CD14-positive monocyte (primary cell): ENCODE results near the gene ZXDC. TPM values are rescaled to one million over a fixed set of nuclear protein-coding genes. Genes with fewer than 3 reads are reported as not detected.

Experiments
- DNase-seq, 3 donors: peaks; one replicate each; pipeline ENCODE4 v3.0.0-alpha.2; 2011 to 2022
- H2AFZ ChIP-seq: 2 replicates; pipeline ENCODE4 v1.6.0; 2012; ENCODE audit warnings: mild to moderate bottlenecking, low read depth, low read length, inconsistent platforms; ENCODE audit not compliant: insufficient read depth, poor library complexity, severe bottlenecking
- H3K27ac ChIP-seq, 2 donors: 1 replicate in 1 of 2; 2 replicates in 1 of 2; pipeline ENCODE4 v1.5.1; 2012 to 2013; ENCODE audit warnings: low read length in 2 of 2, control low read depth in 1 of 2, inconsistent platforms in 1 of 2, low read depth in 1 of 2, mild to moderate bottlenecking in 1 of 2
- H3K27me3 ChIP-seq, 2 donors: one replicate each; pipeline versions ENCODE4 v1.6.0 to v1.6.1; 2011 to 2013; ENCODE audit warnings: low read length in 2 of 2; ENCODE audit not compliant: control insufficient read depth in 2 of 2, insufficient read depth in 2 of 2
- H3K36me3 ChIP-seq, 2 donors: replicated peaks in 1 of 2; 1 replicate in 1 of 2; 2 replicates in 1 of 2; pipeline versions ENCODE4 v1.5.1 to v1.6.1; 2012 to 2013; ENCODE audit warnings: low read length in 2 of 2, control low read depth in 1 of 2, inconsistent platforms in 1 of 2, mild to moderate bottlenecking in 1 of 2; ENCODE audit not compliant: insufficient read depth in 2 of 2, control insufficient read depth in 1 of 2
- H3K4me1 ChIP-seq, 2 donors: 1 replicate in 1 of 2; 2 replicates in 1 of 2; pipeline versions ENCODE4 v1.5.1 to v1.6.1; 2012 to 2013; ENCODE audit warnings: low read length in 2 of 2, control low read depth in 1 of 2, inconsistent platforms in 1 of 2, mild to moderate bottlenecking in 1 of 2, moderate library complexity in 1 of 2; ENCODE audit not compliant: insufficient read depth in 2 of 2, control insufficient read depth in 1 of 2
- H3K4me2 ChIP-seq: replicated peaks from 2 replicates; pipeline ENCODE3; 2012; ENCODE audit warnings: low read length, moderate library complexity, mild to moderate bottlenecking; ENCODE audit not compliant: poor library complexity, severe bottlenecking; ENCODE audit errors: extremely low read depth
- H3K4me3 ChIP-seq, 3 experiments: fragments of 200-600 bp in 1 of 3; sonication (generic) in 1 of 3; replicated peaks in 1 of 3; 1 replicate in 2 of 3; 2 replicates in 1 of 3; pipeline ENCODE4 v1.5.1; 2011 to 2013; ENCODE audit warnings: low read length in 3 of 3, mild to moderate bottlenecking in 3 of 3, control low read depth in 2 of 3, low read depth in 2 of 3, inconsistent platforms in 1 of 3, moderate library complexity in 1 of 3
- H3K79me2 ChIP-seq: 2 replicates; pipeline ENCODE4 v1.6.0; 2012; ENCODE audit warnings: mild to moderate bottlenecking, control low read depth, inconsistent platforms, low read length, moderate library complexity; ENCODE audit not compliant: insufficient read depth
- H3K9ac ChIP-seq: 2 replicates; pipeline ENCODE4 v1.6.0; 2017; ENCODE audit warnings: low read length, mild to moderate bottlenecking; ENCODE audit not compliant: insufficient read depth, poor library complexity, severe bottlenecking
- H3K9me3 ChIP-seq, 2 donors: replicated peaks in 1 of 2; 1 replicate in 1 of 2; 2 replicates in 1 of 2; pipeline versions ENCODE4 v1.5.1 to v1.6.1; 2012 to 2013; ENCODE audit warnings: low read length in 2 of 2, control low read depth in 1 of 2; ENCODE audit not compliant: control insufficient read depth in 1 of 2, insufficient read depth in 1 of 2
- H4K20me1 ChIP-seq: 2 replicates; pipeline ENCODE4 v1.6.0; 2012; ENCODE audit warnings: mild to moderate bottlenecking, low read length, control low read depth, moderate library complexity; ENCODE audit not compliant: insufficient read depth
- H3K27ac Mint-ChIP-seq, 7 donors: one replicate each; pipeline ENCODE4 v1.8.0; 2020; ENCODE audit warnings: mild to moderate bottlenecking in 7 of 7, mixed read lengths in 7 of 7, moderate library complexity in 6 of 7, inconsistent platforms in 2 of 7
- H3K27me3 Mint-ChIP-seq, 3 donors: one replicate each; pipeline ENCODE4 v1.8.0; 2021 to 2022; ENCODE audit warnings: low read depth in 3 of 3, mild to moderate bottlenecking in 3 of 3, mixed read lengths in 3 of 3, moderate library complexity in 3 of 3, inconsistent platforms in 1 of 3
- H3K36me3 Mint-ChIP-seq, 2 donors: one replicate each; pipeline ENCODE4 v1.8.0; 2020; ENCODE audit warnings: mixed read lengths in 2 of 2, inconsistent platforms in 1 of 2, mild to moderate bottlenecking in 1 of 2
- H3K4me1 Mint-ChIP-seq: one replicate; pipeline ENCODE4 v1.8.0; 2020; ENCODE audit warnings: mild to moderate bottlenecking, mixed read lengths
- H3K4me3 Mint-ChIP-seq, 2 donors: one replicate each; pipeline ENCODE4 v1.8.0; 2020; ENCODE audit warnings: mild to moderate bottlenecking in 2 of 2, mixed read lengths in 2 of 2, moderate library complexity in 1 of 2
- H3K9me3 Mint-ChIP-seq, 7 donors: one replicate each; pipeline ENCODE4 v1.8.0; 2020 to 2022; ENCODE audit warnings: mixed read lengths in 7 of 7, mild to moderate bottlenecking in 6 of 7, moderate library complexity in 6 of 7, inconsistent platforms in 2 of 7
- WGBS: methylation state at CpG from one replicate; pipeline ENCODE4 v1.1.5; 2013; ENCODE audit warnings: missing lambda C conversion rate; ENCODE audit not compliant: insufficient coverage; 5-methylcytosine and 5-hydroxymethylcytosine counted together
- intact Hi-C, 2 donors: fragments of 100-400 bp; cut with micrococcal nuclease; formaldehyde crosslinking; loops; one replicate each; pipeline versions ENCODE4 v1.15.0 to v1.15.1; 2023
- polyA plus RNA-seq, 3 donors: library from polyadenylated mRNA; depleted of rRNA in 1 of 3; unstranded in 2 of 3; stranded (reverse) in 1 of 3; fragments of 300-500 nt in 2 of 3; fragments of >200 nt in 1 of 3; fragmentation: Illumina TruSeq in 2 of 3; gene quantifications; 1 replicate in 2 of 3; 2 replicates in 1 of 3; pipeline ENCODE4 v1.2.3, GENCODE V29; 2012 to 2021
- TF ChIP-seq, protein P1 (sequence below): fragments of 200-600 bp; IDR thresholded peaks from one replicate; pipeline ENCODE4 v1.8.0; 2022; ENCODE audit warnings: antibody characterized with exemption, mild to moderate bottlenecking

Gene ZXDC
- polyA plus RNA-seq, 3 donors, result 6.3 to 44.8 (median 9.7) TPM

DNA sequence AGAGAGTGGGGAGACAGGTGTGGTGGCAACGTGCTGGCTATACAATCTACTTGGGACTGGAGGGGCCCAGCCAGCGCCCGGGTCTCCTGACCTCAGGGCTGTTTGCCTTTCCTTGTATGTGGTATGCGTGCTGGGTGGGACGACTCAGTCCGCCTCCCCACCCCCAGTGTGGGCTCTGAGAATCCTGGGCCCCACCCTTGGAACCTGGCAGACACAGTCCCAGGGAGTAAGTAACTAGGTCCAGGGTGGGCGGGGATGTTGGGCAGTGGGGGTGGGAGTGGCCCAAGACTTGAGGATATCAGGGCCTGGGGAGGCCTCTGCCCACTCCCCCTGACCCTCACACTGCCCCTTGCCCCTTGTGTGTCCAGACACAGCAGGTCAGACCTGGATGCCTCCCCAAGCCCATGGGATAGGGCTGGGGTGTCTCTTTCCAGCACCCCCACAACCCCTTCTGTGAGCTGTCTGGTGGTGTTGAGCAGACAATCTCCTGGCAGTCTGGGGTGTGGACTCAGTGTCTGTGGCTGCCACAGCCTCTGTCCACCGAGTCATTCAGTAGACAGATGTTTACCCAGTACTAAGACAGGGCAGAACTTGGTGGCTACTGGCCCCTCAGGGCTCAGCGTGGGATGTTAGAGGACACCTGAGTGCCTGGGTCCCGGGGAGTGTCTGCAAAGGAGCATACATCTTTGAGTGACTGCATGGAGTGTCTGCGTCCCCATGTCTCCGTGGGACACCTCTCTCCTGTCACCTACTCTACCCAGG lies 49.6 kb upstream of the ZXDC start:
- H3K36me3 ChIP-seq, result no peaks in the 10 kb centered on the region
- H4K20me1 ChIP-seq, result no peaks in the 10 kb centered on the region
- Mint-ChIP-seq H3K36me3 (peaks cover 7 to 8% of the 10 kb centered on the region in 2 donors), H3K9me3 (peaks cover 0 to 4% (median 1%) of the 10 kb centered on the region in 7 donors), H3K4me1 (peaks cover 69% of the 10 kb centered on the region), H3K27ac (peak overlapping the region in 6 of 7 donors; percentile 78 to 94 (median 86)), H3K27me3 (peaks cover 0 to 6% (median 0%) of the 10 kb centered on the region in 3 donors), H3K4me3 (peak overlapping the region; percentile 83 to 92)
- TF ChIP-seq, protein P1, sequence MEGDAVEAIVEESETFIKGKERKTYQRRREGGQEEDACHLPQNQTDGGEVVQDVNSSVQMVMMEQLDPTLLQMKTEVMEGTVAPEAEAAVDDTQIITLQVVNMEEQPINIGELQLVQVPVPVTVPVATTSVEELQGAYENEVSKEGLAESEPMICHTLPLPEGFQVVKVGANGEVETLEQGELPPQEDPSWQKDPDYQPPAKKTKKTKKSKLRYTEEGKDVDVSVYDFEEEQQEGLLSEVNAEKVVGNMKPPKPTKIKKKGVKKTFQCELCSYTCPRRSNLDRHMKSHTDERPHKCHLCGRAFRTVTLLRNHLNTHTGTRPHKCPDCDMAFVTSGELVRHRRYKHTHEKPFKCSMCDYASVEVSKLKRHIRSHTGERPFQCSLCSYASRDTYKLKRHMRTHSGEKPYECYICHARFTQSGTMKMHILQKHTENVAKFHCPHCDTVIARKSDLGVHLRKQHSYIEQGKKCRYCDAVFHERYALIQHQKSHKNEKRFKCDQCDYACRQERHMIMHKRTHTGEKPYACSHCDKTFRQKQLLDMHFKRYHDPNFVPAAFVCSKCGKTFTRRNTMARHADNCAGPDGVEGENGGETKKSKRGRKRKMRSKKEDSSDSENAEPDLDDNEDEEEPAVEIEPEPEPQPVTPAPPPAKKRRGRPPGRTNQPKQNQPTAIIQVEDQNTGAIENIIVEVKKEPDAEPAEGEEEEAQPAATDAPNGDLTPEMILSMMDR, result no peak
- intact Hi-C loops, result loop anchor here (10.0 kb wide), 1 partner anchor 930 kb away; no protein-coding TSS in a partner anchor
- no peaks in the 10 kb centered on the region for H3K9me3 ChIP-seq
- peak overlapping the region; percentile 86 for H3K4me2 ChIP-seq
- H3K27ac ChIP-seq, result peak overlapping the region; percentile 62 to 87
- no peaks in the 10 kb centered on the region for H3K27me3 ChIP-seq
- 82% methylated on average over 8 of the region's 12 CpGs for WGBS
- peak overlapping the region; percentile 70 to 86 (median 76) for H3K4me3 ChIP-seq
- H3K79me2 ChIP-seq, result peaks cover 38% of the 10 kb centered on the region
- DNase-seq, result no peak
- peak overlapping the region; percentile 95 for H2AFZ ChIP-seq
- peak overlapping the region; percentile 80 for H3K9ac ChIP-seq
- peaks cover 73 to 79% of the 10 kb centered on the region in 2 donors for H3K4me1 ChIP-seq

DNA sequence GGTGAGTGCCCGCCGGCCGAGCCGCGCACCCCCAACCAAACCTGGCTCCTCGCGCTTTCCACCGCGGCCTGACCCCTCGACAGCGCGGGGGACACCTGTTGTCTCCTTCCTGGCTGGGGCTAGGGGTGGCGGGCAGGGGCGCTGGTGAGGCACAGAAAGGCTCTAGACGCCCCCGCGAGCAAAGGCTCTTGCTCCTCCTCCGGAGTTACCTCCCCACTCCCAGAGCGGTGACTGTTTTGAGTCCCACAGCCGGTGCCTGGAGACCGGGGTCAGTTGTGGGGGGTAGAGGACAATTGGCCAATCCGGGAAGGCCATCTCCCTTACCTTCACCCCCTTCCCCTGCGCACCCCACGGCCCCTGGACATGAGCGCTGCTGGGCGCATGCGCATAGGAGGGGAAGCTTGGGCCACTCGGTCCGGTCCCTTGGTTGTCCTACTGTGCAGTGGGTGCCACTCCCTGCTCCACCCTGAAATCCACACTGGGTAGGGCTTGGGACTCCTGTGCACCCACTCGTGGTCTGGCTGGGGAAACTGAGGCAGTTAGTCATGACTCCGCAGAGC lies 48.8 kb upstream of the ZXDC start:
- peak overlapping the region; percentile 70 to 86 (median 76) for H3K4me3 ChIP-seq
- H3K36me3 ChIP-seq, result no peaks in the 10 kb centered on the region
- intact Hi-C loops, result loop anchor here (10.0 kb wide), 1 partner anchor 930 kb away; no protein-coding TSS in a partner anchor
- H3K4me2 ChIP-seq, result peak overlapping the region; percentile 86
- peaks cover 7 to 8% of the 10 kb centered on the region in 2 donors for H3K36me3 Mint-ChIP-seq
- H3K9ac ChIP-seq, result peak overlapping the region; percentile 80
- H3K79me2 ChIP-seq, result peaks cover 38% of the 10 kb centered on the region
- TF ChIP-seq, protein P1, result no peak
- H3K27me3 Mint-ChIP-seq, result peaks cover 0 to 7% (median 0%) of the 10 kb centered on the region in 3 donors
- peak overlapping the region; percentile 95 for H2AFZ ChIP-seq
- WGBS, result 1% methylated on average over 18 of the region's 31 CpGs
- no peaks in the 10 kb centered on the region for H3K9me3 ChIP-seq
- H3K27ac Mint-ChIP-seq, result peak overlapping the region; percentile 68 to 94 (median 85)
- peak overlapping the region; percentile 83 to 92 for H3K4me3 Mint-ChIP-seq
- peaks cover 65 to 71% of the 10 kb centered on the region in 2 donors for H3K4me1 ChIP-seq
- peak overlapping the region; percentile 62 to 87 for H3K27ac ChIP-seq
- no peaks in the 10 kb centered on the region for H3K27me3 ChIP-seq
- DNase-seq, result peak; percentile 37 to 56 (median 44)
- H3K4me1 Mint-ChIP-seq, result peaks cover 63% of the 10 kb centered on the region
- H3K9me3 Mint-ChIP-seq, result peaks cover 0 to 4% (median 1%) of the 10 kb centered on the region in 7 donors
- H4K20me1 ChIP-seq, result no peaks in the 10 kb centered on the region
